ENCODE measurements around the gene TJP2.

Gene TJP2

GRCh38 chr9:69260161-69260560 lies 86.1 kb downstream of the TJP2 start:
- in situ Hi-C loops (cut with HindIII; ENCODE audit: low pct_unique_long_range_greater_than_20kb, low sequenced_read_pairs): no loop called here
- no peak for DNase-seq (ENCODE audit: low read depth in 1 of 2, low spot score in 1 of 2)
- TF ChIP-seq JUND (IDR thresholded peaks at IDR 0.05; ENCODE audit: low read depth): no peak

- no peak for TF ChIP-seq JUND (IDR thresholded peaks at IDR 0.05; ENCODE audit: low read depth)
- in situ Hi-C loops (cut with HindIII; ENCODE audit: low pct_unique_long_range_greater_than_20kb, low sequenced_read_pairs): no loop called here
- DNase-seq (ENCODE audit: low read depth in 1 of 2, low spot score in 1 of 2): no peak
These were observed 87.6 kb downstream of the TJP2 start for GRCh38 chr9:69261636-69262035.

- in situ Hi-C loops (cut with HindIII; ENCODE audit: low pct_unique_long_range_greater_than_20kb, low sequenced_read_pairs): no loop called here
- no peak for DNase-seq (ENCODE audit: low read depth in 1 of 2, low spot score in 1 of 2)
- no peak for TF ChIP-seq JUND (IDR thresholded peaks at IDR 0.05; ENCODE audit: low read depth)
These were observed 90.4 kb downstream of the TJP2 start for GRCh38 chr9:69264526-69264925.

GRCh38 chr9:69265891-69266290 lies 91.8 kb downstream of the TJP2 start:
- in situ Hi-C loops (cut with HindIII; ENCODE audit: low pct_unique_long_range_greater_than_20kb, low sequenced_read_pairs): no loop called here
- TF ChIP-seq JUND (IDR thresholded peaks at IDR 0.05; ENCODE audit: low read depth): no peak
- DNase-seq (ENCODE audit: low read depth in 1 of 2, low spot score in 1 of 2): no peak

- TF ChIP-seq JUND (IDR thresholded peaks at IDR 0.05; ENCODE audit: low read depth): no peak
- in situ Hi-C loops (cut with HindIII; ENCODE audit: low pct_unique_long_range_greater_than_20kb, low sequenced_read_pairs): no loop called here
- no peak for DNase-seq (ENCODE audit: low read depth in 1 of 2, low spot score in 1 of 2)
These were observed 98.1 kb downstream of the TJP2 start for GRCh38 chr9:69272212-69272611.

- TF ChIP-seq JUND (IDR thresholded peaks at IDR 0.05; ENCODE audit: low read depth): no peak
- in situ Hi-C loops (cut with HindIII; ENCODE audit: low pct_unique_long_range_greater_than_20kb, low sequenced_read_pairs): no loop called here
- no peak for DNase-seq (ENCODE audit: low read depth in 1 of 2, low spot score in 1 of 2)
These were observed 99.1 kb downstream of the TJP2 start for GRCh38 chr9:69273161-69273560.

- no peak for DNase-seq (ENCODE audit: low read depth in 1 of 2, low spot score in 1 of 2)
- in situ Hi-C loops (cut with HindIII; ENCODE audit: low pct_unique_long_range_greater_than_20kb, low sequenced_read_pairs): no loop called here
- no peak for TF ChIP-seq JUND (IDR thresholded peaks at IDR 0.05; ENCODE audit: low read depth)
These were observed 102.7 kb downstream of the TJP2 start for GRCh38 chr9:69276775-69277174.

- in situ Hi-C loops (cut with HindIII; ENCODE audit: low pct_unique_long_range_greater_than_20kb, low sequenced_read_pairs): no loop called here
- TF ChIP-seq JUND (IDR thresholded peaks at IDR 0.05; ENCODE audit: low read depth): no peak
- DNase-seq (ENCODE audit: low read depth in 1 of 2, low spot score in 1 of 2): no peak
These were observed 105.1 kb downstream of the TJP2 start for GRCh38 chr9:69279084-69279731.

GRCh38 chr9:69279733-69280132 lies 105.7 kb downstream of the TJP2 start:
- DNase-seq (ENCODE audit: low read depth in 1 of 2, low spot score in 1 of 2): no peak
- in situ Hi-C loops (cut with HindIII; ENCODE audit: low pct_unique_long_range_greater_than_20kb, low sequenced_read_pairs): no loop called here
- no peak for TF ChIP-seq JUND (IDR thresholded peaks at IDR 0.05; ENCODE audit: low read depth)

GRCh38 chr9:69283003-69283402 lies 108.9 kb downstream of the TJP2 start:
- no peak for DNase-seq (ENCODE audit: low read depth in 1 of 2, low spot score in 1 of 2)
- TF ChIP-seq JUND (IDR thresholded peaks at IDR 0.05; ENCODE audit: low read depth): no peak
- in situ Hi-C loops (cut with HindIII; ENCODE audit: low pct_unique_long_range_greater_than_20kb, low sequenced_read_pairs): no loop called here

GRCh38 chr9:69292078-69292477 lies 118.0 kb downstream of the TJP2 start:
- in situ Hi-C loops (cut with HindIII; ENCODE audit: low pct_unique_long_range_greater_than_20kb, low sequenced_read_pairs): no loop called here
- TF ChIP-seq JUND (IDR thresholded peaks at IDR 0.05; ENCODE audit: low read depth): no peak

GRCh38 chr9:69293156-69293555 lies 119.1 kb downstream of the TJP2 start:
- in situ Hi-C loops (cut with HindIII; ENCODE audit: low pct_unique_long_range_greater_than_20kb, low sequenced_read_pairs): no loop called here
- no peak for TF ChIP-seq JUND (IDR thresholded peaks at IDR 0.05; ENCODE audit: low read depth)
- DNase-seq (ENCODE audit: low read depth in 1 of 2, low spot score in 1 of 2): no peak

More at GRCh38 chr9:69292078-69292477, 118.0 kb downstream of the TJP2 start:
- peak in 1 of 2 experiments; percentile 26 for DNase-seq (ENCODE audit: low read depth in 1 of 2, low spot score in 1 of 2)

- DNase-seq (ENCODE audit: low read depth in 1 of 2, low spot score in 1 of 2): peak in 1 of 2 experiments; percentile 1
- no peak for TF ChIP-seq JUND (IDR thresholded peaks at IDR 0.05; ENCODE audit: low read depth)
- in situ Hi-C loops (cut with HindIII; ENCODE audit: low pct_unique_long_range_greater_than_20kb, low sequenced_read_pairs): no loop called here
These were observed 121.9 kb downstream of the TJP2 start for GRCh38 chr9:69295872-69296552.
